ENCODE results near the gene SIPA1L2.

The SIPA1L2 gene

GRCh38 chr1:232629250-232630046 is 485 bp downstream of the SIPA1L2 start:
- Mint-ChIP-seq H3K27me3 (peaks cover 19% of the 10 kb centered on the region), H3K4me3 (peak overlapping the region; percentile 92), H3K27ac (peak overlapping the region; percentile 82), H3K4me1 (ENCODE audit: low read depth) (peaks cover 31% of the 10 kb centered on the region), H3K9me3 (ENCODE audit: low read depth) (no peaks in the 10 kb centered on the region), H3K36me3 (no peaks in the 10 kb centered on the region)

GRCh38 chr1:232628335-232629249 is 1.3 kb downstream of the SIPA1L2 start:
- Mint-ChIP-seq H3K27ac (peak overlapping the region; percentile 82), H3K36me3 (no peaks in the 10 kb centered on the region), H3K4me3 (peak overlapping the region; percentile 92), H3K4me1 (ENCODE audit: low read depth) (peaks cover 31% of the 10 kb centered on the region), H3K9me3 (ENCODE audit: low read depth) (no peaks in the 10 kb centered on the region), H3K27me3 (peaks cover 16% of the 10 kb centered on the region)

DNA sequence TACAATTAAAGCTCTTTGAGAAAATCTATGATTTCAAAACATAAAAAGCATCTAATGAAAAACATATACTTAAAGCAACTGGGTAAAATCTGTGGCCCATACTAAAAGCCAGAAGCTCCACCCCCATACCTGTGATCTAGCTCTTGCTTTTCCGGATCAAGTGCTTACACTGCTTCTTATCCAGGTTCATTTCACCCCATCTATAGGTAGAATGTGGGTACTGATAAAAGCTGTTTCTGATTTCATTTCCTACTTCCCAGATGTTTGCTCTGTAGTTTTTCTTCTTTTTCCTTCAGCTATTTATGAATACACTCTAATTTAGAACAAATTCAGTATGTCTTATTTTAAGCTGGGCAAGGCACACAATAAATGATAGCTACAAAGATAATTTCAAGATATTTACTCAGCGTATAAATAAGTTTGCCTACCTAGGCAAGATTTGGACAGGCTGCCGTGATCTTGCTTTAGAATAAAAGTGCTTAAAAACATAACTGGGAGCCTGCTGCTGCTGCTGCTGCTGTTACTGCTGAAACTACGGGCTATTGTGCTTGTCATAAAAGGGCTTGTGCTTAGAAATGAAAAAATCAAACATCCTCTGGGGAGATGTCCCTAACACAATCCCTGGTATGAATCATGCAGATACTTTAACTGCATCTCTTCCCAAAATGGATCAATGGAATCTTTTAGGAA is 2.1 kb downstream of the SIPA1L2 start:
- Mint-ChIP-seq H3K27ac (no peak overlapping the region), H3K9me3 (ENCODE audit: low read depth) (no peaks in the 10 kb centered on the region)

GRCh38 chr1:232627171-232627570 is 2.8 kb downstream of the SIPA1L2 start:
- Mint-ChIP-seq H3K27me3 (peaks cover 11% of the 10 kb centered on the region), H3K27ac (no peak overlapping the region), H3K4me1 (ENCODE audit: low read depth) (peaks cover 31% of the 10 kb centered on the region), H3K4me3 (no peak overlapping the region), H3K36me3 (no peaks in the 10 kb centered on the region), H3K9me3 (ENCODE audit: low read depth) (no peaks in the 10 kb centered on the region)

More for the DNA sequence above, 2.1 kb downstream of the SIPA1L2 start:
- H3K4me3 Mint-ChIP-seq: no peak overlapping the region
- peaks cover 31% of the 10 kb centered on the region for H3K4me1 Mint-ChIP-seq (ENCODE audit: low read depth)
- H3K27me3 Mint-ChIP-seq: peaks cover 16% of the 10 kb centered on the region
- H3K36me3 Mint-ChIP-seq: no peaks in the 10 kb centered on the region

DNA sequence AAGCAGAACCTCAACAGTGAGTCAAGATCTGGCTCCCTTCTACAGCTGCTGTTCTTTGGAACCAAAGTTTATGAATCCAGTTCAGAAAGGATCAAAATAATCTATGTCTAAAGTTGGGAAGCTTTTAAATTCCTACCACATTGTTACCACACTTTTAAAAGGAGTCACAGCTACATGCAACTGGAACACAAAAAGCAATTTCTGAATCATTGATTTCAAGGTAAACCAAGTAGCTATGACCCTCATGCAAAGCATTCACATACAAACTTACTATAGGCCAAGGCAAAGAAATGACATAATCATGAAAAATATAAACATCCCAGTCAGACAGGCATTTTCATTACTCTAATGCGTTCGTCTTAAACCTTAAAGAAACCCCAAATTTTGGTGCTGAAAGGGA is 3.5 kb downstream of the SIPA1L2 start:
- Mint-ChIP-seq H3K36me3 (no peaks in the 10 kb centered on the region), H3K4me3 (no peak overlapping the region), H3K27me3 (peaks cover 8% of the 10 kb centered on the region), H3K27ac (no peak overlapping the region), H3K9me3 (ENCODE audit: low read depth) (no peaks in the 10 kb centered on the region), H3K4me1 (ENCODE audit: low read depth) (peaks cover 30% of the 10 kb centered on the region)

DNA sequence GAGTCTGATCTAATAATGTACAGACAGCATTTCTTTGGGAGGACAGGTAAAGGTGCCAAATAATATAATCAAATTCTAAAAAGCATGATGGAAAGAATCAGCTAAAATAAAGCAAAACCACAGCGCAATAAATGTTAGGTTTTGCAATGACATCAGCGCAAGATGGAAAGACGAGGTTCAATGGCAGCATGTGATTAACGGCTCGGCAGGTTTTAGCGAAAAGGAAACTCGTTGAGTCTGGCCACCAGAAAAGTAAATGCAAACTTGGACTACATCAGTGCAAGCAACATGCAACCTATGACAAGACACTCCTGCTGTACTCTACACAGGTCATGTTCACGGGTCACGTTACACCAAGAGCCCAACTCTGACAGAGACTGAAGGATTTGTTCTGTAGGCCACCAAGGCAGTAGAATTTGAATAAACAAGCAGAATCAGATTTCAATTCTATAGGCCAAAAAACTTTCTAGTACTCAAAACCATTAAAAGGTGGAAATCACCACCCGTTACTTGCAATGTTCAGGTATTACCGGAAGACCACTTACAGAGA is 4.5 kb downstream of the SIPA1L2 start:
- Mint-ChIP-seq H3K36me3 (no peaks in the 10 kb centered on the region), H3K9me3 (ENCODE audit: low read depth) (no peaks in the 10 kb centered on the region), H3K27me3 (peaks cover 10% of the 10 kb centered on the region), H3K27ac (no peak overlapping the region), H3K4me1 (ENCODE audit: low read depth) (peaks cover 21% of the 10 kb centered on the region), H3K4me3 (no peak overlapping the region)

DNA sequence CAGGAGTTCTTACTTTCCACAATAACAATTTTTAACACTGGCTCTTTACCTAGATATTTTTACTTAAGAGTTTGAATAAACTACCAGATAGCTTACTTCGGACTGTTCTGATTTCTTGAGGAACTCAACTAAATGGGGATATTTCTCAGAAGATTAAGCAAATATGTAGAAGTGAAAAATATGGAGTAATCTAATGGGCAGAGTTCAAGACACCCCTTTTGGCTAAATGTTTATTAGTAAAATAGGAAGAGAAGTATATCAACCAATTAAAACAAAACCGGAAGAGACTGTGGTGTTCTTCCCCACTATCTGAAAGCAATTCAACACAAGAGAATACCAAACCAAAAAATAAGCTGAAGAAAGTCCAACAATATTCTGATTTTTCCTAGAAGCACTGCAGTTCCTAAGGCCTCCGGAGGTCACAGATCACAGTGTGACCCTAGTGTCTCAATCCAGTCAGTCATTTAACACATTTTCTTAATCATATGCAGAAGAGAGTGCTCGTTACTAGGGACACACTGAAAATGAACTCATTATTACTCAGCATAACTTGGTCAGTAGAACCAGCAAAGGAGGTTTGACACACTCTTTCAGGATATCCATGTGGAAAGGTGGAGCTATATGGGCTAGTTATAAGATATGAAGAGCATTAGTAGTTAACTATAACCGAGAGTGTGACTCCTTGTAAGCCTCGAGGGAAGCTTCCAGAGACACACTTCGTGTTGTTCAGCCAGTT is 5.2 kb downstream of the SIPA1L2 start:
- H3K27ac Mint-ChIP-seq: no peak overlapping the region
- peaks cover 11% of the 10 kb centered on the region for H3K27me3 Mint-ChIP-seq
- H3K4me3 Mint-ChIP-seq: no peak overlapping the region
- no peaks in the 10 kb centered on the region for H3K9me3 Mint-ChIP-seq (ENCODE audit: low read depth)
- peaks cover 21% of the 10 kb centered on the region for H3K4me1 Mint-ChIP-seq (ENCODE audit: low read depth)
- no peaks in the 10 kb centered on the region for H3K36me3 Mint-ChIP-seq

DNA sequence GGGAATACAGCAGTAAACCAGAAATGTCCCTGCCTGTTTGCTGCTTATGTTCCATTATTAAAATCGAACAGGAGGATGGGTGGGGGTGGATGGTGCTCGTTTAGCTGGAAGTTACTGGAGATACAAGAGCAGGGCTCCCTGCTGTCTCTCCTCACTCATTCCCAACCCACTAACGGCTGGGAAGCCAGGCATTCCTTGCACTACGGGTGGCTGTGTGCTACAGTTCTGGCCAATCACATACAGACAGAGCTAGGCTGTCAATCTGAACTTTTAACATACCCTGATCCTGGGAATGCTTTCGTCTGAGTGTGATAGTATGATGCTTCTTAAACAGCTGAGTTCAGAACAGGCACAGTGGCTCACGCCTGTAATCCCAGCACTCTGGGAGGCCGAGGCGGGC is 7.0 kb downstream of the SIPA1L2 start:
- Mint-ChIP-seq H3K36me3 (no peaks in the 10 kb centered on the region), H3K27ac (no peak overlapping the region), H3K4me1 (ENCODE audit: low read depth) (peaks cover 6% of the 10 kb centered on the region), H3K27me3 (peaks cover 4% of the 10 kb centered on the region), H3K4me3 (no peak overlapping the region), H3K9me3 (ENCODE audit: low read depth) (no peaks in the 10 kb centered on the region)

DNA sequence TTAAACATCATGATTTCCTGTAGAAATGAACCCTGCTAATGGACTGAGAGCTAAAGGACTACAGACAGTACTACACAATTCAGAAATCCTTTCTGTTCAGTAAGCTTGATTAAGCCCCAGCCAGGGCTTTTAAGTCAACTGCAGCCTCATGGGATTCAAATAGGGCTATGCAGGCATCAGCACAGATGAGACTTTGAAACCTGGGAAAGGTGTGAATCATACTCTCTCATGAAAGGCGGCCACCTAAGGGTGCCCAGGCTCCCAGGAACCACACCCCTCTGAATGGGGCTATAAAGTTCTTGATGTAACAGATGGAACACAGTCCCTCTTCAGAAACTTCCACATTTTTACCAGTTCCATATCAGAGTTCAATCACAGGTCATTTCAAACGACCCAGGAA is 7.6 kb downstream of the SIPA1L2 start:
- Mint-ChIP-seq H3K4me1 (ENCODE audit: low read depth) (peaks cover under 1% of the 10 kb centered on the region), H3K27ac (no peak overlapping the region), H3K9me3 (ENCODE audit: low read depth) (no peaks in the 10 kb centered on the region), H3K4me3 (no peak overlapping the region), H3K27me3 (peaks cover 4% of the 10 kb centered on the region), H3K36me3 (no peaks in the 10 kb centered on the region)

GRCh38 chr1:232621050-232621449 is 8.9 kb downstream of the SIPA1L2 start:
- Mint-ChIP-seq H3K4me3 (no peak overlapping the region), H3K4me1 (ENCODE audit: low read depth) (no peaks in the 10 kb centered on the region), H3K9me3 (ENCODE audit: low read depth) (no peaks in the 10 kb centered on the region), H3K27ac (no peak overlapping the region), H3K36me3 (no peaks in the 10 kb centered on the region), H3K27me3 (peaks cover 4% of the 10 kb centered on the region)

DNA sequence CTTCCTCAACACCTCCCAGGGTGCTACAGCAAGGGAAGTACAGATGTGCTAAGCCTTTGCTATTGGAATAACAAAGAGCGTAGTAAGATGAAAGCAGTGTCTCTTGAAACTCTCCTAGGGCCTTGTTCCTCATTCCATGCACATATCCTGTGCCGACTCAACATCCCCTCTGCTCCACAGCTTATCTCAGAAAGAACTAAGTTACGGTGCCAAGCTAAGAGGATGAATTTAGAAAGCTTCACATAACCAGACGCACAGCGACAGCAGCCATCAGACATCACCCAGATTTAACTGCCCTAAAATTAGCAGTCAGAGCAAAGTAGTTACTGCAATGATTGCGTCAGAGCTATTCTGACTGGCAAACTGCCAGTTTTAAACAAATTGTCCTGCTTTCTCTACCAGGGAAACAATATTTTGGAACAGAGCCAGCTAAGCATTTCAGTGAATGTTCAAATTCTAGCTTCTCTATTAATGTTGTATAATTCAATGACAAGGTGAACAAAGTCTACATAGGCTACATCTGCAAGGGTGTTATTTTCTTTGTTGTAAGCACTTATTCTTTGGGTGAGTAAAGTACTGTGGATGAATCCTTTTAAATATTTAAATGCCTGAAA is 9.5 kb downstream of the SIPA1L2 start:
- Mint-ChIP-seq H3K27me3 (peaks cover 4% of the 10 kb centered on the region), H3K4me1 (ENCODE audit: low read depth) (no peaks in the 10 kb centered on the region), H3K27ac (no peak overlapping the region), H3K9me3 (ENCODE audit: low read depth) (no peaks in the 10 kb centered on the region), H3K4me3 (no peak overlapping the region), H3K36me3 (no peaks in the 10 kb centered on the region)

DNA sequence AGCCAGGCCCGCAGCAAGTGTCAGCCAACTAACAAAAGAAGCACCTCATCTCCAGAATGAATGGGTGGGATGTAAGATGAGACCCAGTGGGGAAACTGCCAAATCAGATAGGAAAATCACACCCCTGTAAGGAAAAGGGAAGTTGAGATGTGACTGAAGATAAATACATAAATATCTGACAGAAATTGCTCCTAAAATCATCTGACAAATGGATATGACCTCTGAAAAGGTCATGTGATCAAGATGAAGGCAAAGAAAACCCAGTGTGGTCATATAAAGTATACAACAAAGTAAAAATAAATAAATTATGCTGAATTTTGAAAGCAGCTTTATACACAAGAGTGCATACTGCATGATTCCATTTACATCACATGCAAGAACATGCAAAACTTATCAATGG is 12.7 kb downstream of the SIPA1L2 start:
- Mint-ChIP-seq H3K4me3 (no peak overlapping the region), H3K27me3 (peaks cover 4% of the 10 kb centered on the region), H3K9me3 (ENCODE audit: low read depth) (no peaks in the 10 kb centered on the region), H3K36me3 (no peaks in the 10 kb centered on the region), H3K4me1 (ENCODE audit: low read depth) (no peaks in the 10 kb centered on the region), H3K27ac (no peak overlapping the region)

DNA sequence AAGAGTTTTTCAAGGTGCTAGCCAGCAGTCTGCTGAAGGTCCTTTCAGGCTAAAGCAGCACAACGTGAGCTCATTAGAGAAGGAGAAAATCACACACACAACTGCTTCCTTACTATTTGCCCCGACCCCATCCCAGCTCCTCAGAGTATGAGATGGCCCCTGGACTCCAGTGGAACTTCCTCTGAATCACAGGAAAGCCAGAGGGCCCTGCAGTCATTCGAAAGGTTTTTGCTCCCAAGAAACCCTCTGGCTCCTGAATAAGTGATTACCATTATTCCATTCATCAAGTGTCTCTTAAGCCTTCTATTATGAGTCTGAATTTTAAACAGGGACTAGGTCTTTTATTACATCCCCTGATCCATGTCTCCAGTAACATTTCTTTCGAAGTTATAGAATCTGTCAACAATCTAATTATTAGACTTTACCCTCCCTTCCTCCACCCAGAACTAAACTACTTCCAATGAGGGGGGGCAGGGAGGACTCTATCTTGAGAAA is 14.6 kb downstream of the SIPA1L2 start:
- Mint-ChIP-seq H3K36me3 (no peaks in the 10 kb centered on the region), H3K4me3 (no peak overlapping the region), H3K4me1 (ENCODE audit: low read depth) (no peaks in the 10 kb centered on the region), H3K9me3 (ENCODE audit: low read depth) (no peaks in the 10 kb centered on the region), H3K27ac (no peak overlapping the region), H3K27me3 (peaks cover 2% of the 10 kb centered on the region)

DNA sequence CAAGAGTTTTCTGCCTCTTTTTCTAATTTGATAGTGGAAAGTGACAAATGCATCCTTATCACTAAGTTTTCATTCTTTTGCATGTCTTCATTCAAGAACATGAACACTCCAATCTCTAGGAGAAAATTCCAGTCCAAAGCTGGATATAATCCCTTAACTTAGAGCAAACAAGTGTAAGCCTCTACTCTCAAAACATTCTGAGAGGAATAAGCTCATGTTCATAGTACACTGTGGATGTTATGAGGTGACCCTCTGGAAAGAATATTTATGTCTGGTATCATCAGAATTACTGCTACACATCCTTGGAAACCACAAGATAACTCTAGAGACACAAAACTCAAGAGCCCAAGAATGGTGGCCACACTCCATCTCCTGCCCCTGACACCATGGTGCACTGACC is 15.1 kb downstream of the SIPA1L2 start:
- Mint-ChIP-seq H3K4me3 (no peak overlapping the region), H3K4me1 (ENCODE audit: low read depth) (no peaks in the 10 kb centered on the region), H3K27me3 (peaks cover 1% of the 10 kb centered on the region), H3K27ac (no peak overlapping the region), H3K36me3 (no peaks in the 10 kb centered on the region), H3K9me3 (ENCODE audit: low read depth) (no peaks in the 10 kb centered on the region)
